Inferior parietal cortex (tissue), 1 donor: ENCODE data around the gene COMMD7.

ENCODE experiments used
- DNase-seq: peaks from one replicate; pipeline ENCODE4 v3.0.0-alpha.2; 2016; ENCODE audit errors: extremely low spot score

The COMMD7 gene

DNA sequence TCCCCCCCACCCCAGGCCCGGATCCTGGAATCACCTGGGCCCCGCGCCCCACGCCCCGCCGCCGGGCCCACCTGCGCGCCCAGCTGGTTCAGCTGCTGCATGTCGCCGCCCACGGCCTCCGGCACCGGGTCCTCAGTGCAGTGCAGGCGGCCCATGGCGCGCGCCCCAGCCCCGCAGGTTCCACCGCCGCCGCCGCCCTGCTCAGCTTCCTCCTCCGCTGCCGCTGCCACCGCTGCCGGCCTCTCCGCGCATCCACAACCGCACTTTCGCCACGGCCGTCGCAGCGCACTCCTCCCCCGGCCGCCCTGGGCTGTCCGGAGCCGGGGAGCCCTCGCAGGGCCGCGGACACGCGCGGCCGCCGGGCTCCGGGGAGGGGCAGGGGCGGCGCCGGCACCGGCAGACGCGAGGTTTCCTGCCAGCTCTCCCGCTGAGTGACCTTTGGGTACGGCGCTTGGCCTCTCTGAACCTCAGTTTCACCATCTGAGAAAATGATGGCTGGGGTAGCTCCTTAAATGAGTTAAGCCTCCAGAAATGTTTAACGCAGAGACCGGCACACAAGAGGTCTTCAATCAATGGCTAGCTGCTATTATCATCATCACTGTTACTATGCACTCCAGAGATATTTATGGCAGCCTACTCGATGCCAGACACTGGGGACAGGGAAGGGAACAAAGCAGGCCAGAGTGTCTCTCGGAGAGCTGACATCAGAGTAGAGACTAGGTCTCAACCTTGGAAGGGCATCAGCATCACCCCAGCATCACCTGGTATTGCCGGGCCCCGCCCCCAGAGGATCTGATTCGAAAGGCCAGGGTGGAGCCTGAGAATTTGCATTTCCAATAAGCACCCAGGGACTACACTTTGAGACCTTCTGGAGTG, at the start of gene COMMD7:
TSS of gene COMMD7 (minus strand) at position 231 of the 876 bp plus-strand sequence. CDS start at position 155, 76 bp downstream.
- no peak for DNase-seq

DNA sequence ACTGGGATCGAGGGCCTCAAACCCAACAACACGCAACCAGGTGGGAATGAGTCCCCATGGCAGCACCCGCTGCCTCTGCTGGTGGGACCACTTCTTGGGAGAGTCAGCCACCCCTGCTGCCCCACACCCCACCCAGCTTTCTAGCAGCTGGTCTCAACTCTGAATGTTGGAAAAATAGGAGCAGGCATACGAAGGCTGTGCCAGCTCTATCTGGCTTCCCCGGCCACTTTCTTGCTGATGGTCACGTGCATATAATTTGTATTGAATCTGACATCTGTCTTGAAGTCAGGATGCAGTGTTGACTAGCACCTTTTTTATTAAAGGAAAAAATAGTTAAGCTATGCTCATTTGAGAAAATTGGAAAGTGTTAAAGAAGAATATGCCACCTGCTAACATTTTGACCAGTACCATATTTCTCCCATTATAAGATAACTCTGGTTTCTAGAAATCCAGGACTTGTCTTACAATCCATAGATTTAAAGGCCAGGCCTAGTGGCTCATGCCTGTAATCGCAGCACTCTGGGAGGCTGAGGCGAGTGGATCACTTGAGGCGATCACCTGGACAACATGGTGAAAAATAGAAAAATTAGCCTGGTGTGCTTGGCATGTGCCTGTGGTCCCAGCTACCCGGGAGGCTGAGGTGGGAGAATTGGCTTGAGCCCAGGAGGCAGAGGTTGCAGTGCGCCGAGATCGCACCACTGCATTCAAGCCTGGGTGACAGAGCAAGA, 49.6 kb upstream of the COMMD7 start:
- DNase-seq, result no peak

DNA sequence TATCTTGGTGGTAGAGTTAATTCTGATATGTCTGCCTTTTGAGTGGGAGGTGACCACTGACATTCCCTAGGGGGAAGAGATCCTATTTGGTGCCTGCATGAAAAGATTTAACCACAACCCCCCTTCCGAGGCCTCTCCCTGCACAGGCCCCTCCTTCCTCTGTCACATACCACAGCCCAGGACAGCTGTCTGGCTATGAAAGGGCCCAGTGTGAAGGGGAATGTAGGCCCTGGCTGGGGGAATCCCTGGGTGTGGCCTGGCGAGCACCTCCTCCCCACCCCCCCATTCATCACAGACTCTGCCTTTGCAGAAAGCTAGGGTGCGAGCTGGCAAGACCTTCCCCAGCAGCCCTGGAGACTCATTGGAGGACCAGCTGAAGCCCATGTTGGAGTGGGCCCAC, 49.0 kb upstream of the COMMD7 start:
- no peak for DNase-seq

DNA sequence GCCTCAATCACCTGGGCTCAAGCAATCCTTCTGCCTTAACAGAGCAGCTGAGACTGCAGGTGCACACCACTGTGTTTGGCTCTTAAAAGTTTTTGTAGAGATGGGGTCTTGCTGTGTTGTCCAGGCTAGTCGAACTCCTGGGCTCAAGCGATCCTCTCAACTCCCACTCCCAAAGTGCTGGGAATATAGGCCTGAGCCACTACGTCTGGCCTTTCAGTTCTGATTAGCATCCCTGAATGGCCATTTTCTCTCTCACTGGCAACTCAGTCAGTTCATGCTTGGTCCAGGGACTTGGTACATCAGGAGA, 47.4 kb upstream of the COMMD7 start:
- DNase-seq, result no peak

DNA sequence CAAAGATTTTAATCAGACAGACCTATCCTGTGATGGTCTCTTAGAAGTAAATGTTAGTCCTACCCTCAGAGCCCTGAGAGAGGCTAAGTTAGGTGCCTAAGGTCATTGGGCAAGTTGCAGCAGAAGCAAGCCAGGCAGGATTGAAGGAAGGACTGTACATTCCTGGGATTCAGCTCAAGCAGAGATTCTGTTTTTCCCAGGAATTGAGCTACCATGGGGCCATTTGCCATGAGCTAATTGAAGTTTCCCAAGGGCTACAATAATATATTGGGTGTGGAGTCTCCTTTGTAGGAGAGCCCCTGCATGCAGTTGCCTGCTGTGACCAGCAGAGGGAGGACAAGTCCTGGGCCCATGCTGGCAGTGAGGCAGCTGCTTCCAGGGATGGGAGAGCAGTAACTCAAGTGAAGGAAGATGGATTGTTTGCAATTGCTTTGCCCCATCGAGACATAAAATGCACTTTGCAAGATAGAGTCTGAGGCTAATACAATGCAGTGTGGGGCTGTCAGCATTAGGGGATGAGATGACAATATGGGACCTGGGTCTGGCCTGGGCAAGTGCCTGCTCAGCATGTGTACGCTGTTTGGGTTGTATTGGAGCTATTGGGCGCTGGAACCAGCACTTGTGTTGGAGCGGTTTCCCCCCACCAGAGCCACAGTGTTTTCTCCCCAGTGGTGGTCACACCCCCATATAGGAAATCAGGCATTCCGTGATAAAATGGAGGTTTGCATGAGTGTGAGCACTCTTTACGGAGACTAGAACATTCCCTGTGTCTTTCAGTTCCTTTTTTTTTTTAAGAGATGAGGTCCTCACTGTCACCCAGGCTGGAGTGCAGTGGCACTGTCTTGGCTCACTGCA, 46.9 kb upstream of the COMMD7 start:
- peak; percentile 89 for DNase-seq

DNA sequence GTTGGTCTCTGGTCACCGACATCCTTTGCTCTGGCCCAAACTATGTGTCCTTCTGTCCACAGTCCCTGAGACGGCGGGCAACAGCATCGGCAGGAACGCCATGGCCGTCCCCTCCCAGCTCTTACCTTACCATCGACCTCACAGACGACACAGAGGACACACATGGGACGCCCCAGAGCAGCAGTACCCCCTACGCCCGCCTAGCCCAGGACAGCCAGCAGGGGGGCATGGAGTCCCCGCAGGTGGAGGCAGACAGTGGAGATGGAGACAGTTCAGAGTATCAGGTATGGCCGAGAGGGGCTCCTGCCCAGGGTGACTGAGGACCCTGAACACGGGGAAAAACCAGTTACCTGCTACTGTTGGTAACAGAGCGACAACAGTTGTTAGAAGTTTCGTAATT, 43.9 kb upstream of the COMMD7 start:
- DNase-seq, result no peak

DNA sequence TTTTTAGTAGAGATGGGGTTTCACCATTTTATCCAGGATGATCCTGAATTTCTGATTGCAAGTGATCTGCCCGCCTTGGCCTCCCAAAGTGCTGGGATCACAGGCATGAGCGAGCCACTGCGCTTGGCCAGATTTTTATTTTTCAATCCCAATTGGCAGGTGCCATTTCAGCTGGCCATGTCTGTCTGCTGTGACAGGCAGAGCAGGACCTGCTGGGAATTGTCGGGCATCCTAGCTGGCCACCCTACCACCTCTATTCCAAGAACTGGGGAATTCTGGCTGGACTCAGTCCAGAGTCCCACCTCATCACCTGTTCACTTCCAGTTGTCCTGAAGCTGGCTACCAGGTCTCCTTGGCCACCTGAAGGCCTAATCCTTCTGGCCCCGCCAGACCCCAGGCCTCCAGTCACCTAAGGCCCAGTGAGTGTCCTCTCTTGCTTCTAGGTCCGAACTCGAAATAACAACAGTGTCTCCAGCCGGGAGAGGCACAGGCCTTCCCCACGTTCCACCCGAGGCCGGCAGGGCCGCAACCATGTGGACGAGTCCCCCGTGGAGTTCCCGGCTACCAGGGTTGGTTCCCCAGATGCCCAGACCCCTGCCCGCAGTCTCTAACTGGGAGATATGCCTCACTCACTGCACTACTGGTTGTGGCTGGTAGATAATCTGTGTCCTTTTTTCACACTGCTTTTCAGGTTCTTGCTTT, 42.9 kb upstream of the COMMD7 start:
- no peak for DNase-seq

DNA sequence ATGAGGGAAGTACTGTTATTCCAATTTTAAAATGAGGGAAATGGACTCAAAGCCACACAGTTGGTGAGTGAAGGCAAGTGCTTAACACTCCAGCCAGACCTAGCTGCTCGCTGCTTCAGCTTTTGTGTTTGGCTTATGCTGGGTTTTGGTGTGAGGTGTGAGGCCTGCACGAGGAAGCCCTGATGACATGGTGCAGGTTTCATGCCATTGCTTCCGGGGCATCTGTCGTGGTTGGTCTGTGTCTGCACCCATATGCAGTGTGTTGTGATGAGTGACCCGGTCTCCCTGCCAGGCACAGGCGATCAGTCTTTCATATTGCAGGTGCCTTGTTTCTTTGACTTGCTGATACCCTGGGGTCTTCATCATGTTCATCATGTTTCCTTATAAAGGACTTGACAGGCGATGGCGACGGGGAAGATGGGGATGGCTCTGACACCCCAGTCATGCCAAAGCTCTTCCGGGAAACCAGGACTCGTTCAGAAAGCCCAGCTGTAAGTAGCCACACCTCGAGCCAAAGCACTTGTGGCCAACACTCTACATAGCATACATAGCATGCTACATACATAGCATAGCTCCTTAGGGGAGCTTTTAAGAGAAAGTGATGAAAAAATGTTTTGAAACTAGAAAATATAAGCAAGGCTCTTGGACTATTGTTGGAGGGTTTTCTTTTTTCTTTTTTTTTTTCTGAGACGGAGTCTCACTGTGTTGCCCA, 41.3 kb upstream of the COMMD7 start:
- DNase-seq, result no peak

DNA sequence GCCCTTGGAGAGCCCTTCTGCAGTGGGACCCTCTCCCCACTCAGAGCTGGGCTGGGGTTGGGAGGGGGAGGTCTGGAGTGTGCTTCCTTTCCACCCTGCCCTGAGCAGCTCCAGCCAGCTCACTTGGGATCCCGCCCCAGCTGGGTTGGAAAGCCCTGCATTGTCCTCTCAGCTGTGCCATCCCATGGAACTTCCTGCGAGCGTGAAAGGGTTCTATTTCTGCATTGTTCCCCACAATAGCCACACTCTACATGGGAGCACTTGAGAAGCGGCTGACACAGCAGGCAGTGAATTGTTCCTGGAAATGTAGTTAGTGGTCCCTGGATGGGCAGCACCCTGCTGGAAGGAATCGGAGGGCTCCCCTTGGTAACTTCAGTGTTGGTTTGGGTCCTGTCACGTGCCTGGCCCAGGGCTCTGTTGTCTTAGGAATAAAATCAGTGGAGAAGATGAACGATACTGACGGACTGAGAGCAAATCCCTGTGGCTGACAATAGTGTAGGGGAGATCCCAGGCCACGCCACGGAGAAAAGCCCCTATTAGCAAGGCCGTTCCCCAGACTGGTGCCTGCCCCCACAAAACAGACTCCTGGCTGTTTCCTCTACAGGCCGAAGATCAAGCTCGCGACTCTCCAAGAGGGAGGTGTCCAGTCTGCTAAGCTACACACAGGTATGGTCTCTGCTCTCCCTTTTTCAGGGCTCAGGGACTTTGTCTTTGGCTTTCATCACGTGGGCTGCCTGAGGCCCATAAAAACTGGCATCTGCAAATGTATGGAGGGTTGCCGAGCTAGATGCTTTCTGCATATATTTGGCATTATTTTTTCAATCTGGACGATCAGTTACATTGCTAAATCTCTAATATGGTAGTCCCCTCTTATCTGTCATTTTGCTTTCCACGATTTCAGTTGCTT, 37.7 kb upstream of the COMMD7 start:
- DNase-seq, result peak; percentile 48

DNA sequence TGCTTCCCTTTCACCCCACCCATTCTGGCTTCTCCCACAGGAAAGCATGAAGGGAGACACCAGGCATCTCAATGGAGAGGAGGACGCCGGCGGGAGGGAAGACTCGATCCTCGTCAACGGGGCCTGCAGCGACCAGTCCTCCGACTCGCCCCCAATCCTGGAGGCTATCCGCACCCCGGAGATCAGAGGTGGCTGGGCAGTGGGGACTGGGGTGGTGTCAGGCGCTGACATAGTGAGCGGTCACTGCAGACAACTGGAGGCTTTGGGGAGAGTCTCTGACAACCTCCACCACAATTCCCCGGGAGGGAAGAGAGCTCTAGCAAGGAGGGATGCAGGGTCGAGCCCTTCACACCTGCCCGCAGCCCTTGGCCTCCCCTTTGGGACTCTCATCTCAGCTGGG, 37.0 kb upstream of the COMMD7 start:
- DNase-seq, result no peak

DNA sequence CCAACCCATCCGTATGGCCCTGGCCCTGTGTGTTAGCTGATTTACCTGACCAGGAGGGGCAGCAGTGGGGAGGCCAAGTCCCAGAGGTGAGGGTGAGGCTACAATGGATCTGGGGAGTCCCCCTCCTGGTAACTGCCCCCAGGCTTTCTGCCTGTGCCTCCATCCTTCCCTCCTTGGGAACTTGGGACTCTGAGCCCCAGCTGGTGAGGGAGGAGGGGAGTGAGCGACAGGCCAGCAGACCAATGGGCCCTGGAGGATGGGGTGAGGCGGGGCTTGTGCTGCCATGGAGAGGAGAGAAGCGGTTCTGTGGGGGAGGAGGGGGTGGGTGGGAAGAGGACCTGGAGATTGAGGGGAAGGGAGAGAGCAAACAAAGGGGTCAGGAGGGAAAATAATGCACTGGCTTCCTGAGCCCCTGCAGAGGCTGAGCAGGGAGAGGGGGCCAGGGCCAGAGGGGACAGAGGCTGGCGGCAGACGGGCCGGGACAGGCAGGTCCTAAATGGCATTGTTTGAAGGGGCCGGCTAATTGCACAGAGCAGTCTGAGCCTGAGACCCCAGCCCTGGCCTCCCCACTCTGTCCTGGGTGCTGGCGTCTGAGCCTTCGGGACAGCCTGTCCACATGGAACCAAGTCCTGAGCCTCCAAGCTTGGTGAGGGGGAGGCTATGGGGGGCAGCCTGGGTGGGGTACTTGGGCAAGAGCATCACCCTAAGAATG, 36.4 kb upstream of the COMMD7 start:
- no peak for DNase-seq

DNA sequence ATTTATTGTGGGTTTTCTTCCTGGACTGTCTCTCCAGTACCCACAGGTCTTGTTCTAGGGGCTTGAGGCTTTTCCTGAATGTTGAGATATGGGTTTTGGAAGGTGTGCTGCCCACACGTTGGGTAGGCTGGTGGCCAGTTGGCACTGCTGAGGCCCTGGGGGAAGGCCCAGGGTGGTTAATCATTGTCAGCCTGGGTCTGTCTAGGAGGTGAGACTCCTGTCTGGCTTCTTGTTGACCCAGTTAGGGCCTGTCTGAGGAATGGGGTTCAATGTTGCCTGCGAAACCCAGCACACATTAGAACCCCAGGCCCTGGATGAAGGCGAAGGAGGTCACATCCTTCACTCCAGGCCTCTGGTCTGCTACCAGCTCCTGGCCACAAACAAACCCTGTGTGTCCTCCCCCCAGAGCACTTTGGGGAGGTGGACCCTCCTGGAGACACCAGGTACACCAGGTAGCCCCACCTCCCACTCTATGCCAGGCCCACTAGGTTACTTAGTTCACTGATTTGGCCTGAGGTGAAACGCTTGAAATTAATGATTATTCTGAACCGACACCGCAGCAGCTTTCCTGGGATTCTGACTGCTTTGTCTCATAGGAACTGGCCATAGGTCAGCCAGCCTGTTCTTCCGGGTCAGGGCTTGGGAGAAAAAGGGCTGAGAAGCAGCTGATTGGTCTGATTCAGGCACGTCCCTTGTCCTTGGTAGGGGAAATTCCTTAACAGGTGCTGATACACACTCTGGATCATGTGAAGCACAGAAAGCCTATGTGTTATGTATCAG, 34.1 kb upstream of the COMMD7 start:
- no peak for DNase-seq

DNA sequence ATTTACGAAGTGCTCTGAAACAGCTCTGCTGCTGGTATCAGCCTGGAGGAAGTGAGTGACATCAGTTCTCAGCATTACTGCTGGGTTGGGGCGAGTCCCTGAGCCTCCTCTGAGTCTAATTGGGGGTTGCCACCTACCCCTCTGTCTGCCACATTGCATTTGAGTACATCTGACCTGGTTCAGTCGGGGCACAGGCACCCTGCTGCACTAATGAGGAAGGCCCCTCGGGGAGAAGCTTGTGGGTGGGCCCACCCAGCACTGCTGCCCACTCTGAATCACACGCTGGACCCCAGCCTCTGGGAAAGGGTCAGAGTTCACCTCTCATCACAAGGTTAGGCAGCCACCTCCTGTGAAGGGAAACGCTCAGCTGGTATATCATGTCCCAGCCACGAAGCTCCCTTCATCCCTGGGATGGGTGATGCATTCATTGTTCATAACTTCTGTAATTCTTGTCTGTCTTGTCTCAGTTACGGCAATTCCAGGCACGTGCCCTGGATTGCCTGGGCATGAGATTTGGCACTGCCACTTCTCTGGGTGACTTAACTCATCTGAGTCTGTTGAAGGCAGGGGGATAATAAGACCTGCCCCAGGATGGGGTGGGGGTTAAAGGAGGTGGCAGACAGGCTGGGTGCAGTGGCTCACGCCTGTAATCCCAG, 32.2 kb upstream of the COMMD7 start:
- DNase-seq, result no peak

DNA sequence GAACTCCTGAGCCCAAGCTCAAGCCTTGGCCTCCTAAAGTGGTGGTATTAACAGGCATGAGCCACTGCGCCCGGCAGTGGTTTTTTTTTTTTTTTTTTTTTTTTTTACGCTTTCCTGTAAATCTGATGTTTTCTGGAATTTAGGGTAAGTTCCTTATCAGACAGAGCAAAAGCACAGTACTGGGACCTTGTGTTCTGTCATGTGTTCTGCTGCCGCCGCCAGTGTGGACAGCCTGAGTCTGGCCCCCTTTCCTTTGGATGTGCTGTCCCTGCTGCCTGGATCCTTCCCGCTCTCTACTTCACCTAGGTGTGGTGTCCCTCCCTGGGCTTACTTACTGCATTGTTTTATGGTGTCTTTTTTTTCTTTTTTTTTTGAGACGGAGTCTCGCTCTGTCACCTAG, 30.6 kb upstream of the COMMD7 start:
- no peak for DNase-seq

DNA sequence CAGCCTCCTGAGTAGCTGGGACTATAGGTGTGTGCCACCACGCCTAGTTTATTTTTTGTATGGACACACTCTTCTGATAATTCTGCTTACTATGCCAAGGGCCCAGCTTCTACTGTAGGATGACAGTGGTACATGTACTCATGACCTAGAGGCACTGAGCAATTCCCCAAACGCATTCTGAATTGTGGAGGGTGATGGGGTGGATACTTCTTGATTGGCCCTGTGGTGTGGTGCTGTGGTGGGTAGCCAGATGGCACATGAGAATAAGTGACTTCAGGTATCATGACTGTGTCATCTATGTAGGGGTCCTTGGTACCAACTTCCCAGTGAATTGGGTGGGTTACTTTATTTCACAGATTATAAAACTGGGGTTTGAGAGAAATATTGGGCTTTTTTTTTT, 30.0 kb upstream of the COMMD7 start:
- DNase-seq, result no peak

DNA sequence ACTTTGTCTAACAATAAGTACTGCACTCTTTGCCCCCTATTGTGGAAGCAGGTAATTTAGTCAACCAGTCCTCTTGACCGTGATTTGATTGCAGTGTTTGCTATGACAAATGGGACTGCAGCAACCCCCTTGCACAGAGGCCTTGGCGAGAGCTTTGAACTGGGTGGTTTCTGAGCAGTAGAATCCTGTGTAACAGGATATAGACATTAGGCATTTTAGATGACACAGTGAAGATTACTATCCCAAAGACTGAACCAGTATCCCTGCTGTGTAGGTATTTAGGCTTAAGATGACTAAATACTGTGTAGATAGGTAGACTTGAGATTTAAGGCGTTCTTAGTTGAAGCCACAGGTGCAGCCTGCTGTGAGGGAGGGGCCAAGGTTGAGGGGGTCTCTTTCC, 28.8 kb upstream of the COMMD7 start:
- no peak for DNase-seq

DNA sequence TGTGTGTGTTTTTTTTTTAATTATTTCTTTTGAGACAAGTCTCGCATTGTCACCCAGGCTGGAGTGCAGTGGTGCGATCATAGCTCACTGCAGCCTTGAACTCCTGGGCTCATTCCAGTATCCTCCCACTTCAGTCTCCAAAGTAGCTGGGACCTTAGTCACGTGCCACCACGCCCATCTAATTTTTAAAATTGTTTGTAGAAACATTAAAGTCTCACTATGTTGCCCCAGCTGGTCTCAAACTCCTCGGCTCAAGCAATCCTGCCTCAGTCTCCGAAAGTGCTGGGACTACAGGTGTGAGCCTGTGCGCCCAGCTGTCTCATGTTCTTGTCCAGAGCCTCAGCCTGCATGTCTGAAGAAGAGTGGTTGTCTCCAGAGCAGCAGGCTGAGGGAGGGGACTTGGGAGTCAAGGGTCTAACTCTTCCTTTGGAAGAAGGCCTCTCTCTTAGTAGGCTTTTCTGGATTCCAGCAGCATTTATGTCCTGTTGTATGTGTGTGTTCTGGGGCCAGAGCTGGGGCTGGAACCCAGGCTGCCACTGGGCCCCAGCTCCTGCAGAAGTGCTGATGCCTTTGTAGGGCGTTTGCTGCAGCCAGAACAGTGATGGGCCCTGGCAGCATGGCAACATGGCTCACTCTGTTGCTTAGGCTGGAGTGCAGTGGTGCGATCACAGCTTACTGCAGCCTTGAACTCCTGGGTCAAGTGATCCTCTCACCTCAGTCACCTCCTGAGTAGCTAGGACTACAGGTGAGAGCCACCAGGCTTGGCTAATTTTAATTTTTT, 24.3 kb upstream of the COMMD7 start:
- no peak for DNase-seq
